MCF 10A (cell line): ENCODE measurements around the gene OSMR. TPM values are rescaled to one million over a fixed set of nuclear protein-coding genes. Genes with fewer than 3 reads are reported as not detected.

Experiments
- BruUV-seq: library from RNA; stranded (reverse); fragments of 400-500 nt; replicated peaks from 2 replicates; lab custom pipeline; 2021; lab: Mats Ljungman, UMichigan
- CTCF ChIA-PET: fragments of 300-600 bp; sonication (Branson Sonifier 250); formaldehyde crosslinking; extraction: SDS; loops from one replicate; lab custom pipeline; 2021; ENCODE audit warnings: antibody characterized with exemption, inconsistent platforms; lab: Yijun Ruan, JAX
- POLR2A ChIA-PET: fragments of 300-600, 350-650 bp; sonication (Branson Sonifier 250); formaldehyde crosslinking; extraction: SDS; loops from one replicate; lab custom pipeline; 2020; ENCODE audit warnings: antibody characterized with exemption, inconsistent platforms; lab: Yijun Ruan, JAX
- DNase-seq: peaks from one replicate; pipeline ENCODE4 v3.0.0-alpha.2; 2018; ENCODE audit not compliant: unreplicated experiment
- H3K27ac Mint-ChIP-seq: one replicate; pipeline ENCODE4 v1.8.0; 2022; ENCODE audit warnings: mild to moderate bottlenecking, low read depth, mixed read lengths; ENCODE audit not compliant: unreplicated experiment
- H3K27me3 Mint-ChIP-seq: one replicate; pipeline ENCODE4 v1.8.0; 2022; ENCODE audit warnings: mixed read lengths; ENCODE audit not compliant: insufficient read depth, unreplicated experiment
- H3K36me3 Mint-ChIP-seq: one replicate; pipeline ENCODE4 v1.8.0; 2022; ENCODE audit warnings: mild to moderate bottlenecking, moderate library complexity, mixed read lengths; ENCODE audit not compliant: insufficient read depth, unreplicated experiment
- H3K4me1 Mint-ChIP-seq: one replicate; pipeline ENCODE4 v1.8.0; 2022; ENCODE audit warnings: mixed read lengths; ENCODE audit not compliant: insufficient read depth, unreplicated experiment
- H3K4me3 Mint-ChIP-seq: one replicate; pipeline ENCODE4 v1.8.0; 2022; ENCODE audit warnings: mild to moderate bottlenecking, moderate library complexity, mixed read lengths; ENCODE audit not compliant: unreplicated experiment
- H3K9me3 Mint-ChIP-seq: one replicate; pipeline ENCODE4 v1.8.0; 2022; ENCODE audit warnings: mixed read lengths; ENCODE audit not compliant: unreplicated experiment
- intact Hi-C: fragments of 100-400 bp; cut with micrococcal nuclease; formaldehyde crosslinking; loops from 2 replicates; pipeline ENCODE4 v1.14.1; 2022
- total RNA-seq: library from RNA; stranded (reverse); gene quantifications from 2 replicates; pipeline ENCODE4 v1.2.3, GENCODE V29; 2022
- TF ChIP-seq, protein P1 (sequence below): fragments of 200-600 bp; IDR thresholded peaks from one replicate; pipeline ENCODE4 v1.8.0; 2022; ENCODE audit warnings: antibody characterized with exemption, mild to moderate bottlenecking; ENCODE audit not compliant: unreplicated experiment

Gene OSMR
- total RNA-seq, 1 experiment from 2014 or later, result 89.1 TPM

DNA sequence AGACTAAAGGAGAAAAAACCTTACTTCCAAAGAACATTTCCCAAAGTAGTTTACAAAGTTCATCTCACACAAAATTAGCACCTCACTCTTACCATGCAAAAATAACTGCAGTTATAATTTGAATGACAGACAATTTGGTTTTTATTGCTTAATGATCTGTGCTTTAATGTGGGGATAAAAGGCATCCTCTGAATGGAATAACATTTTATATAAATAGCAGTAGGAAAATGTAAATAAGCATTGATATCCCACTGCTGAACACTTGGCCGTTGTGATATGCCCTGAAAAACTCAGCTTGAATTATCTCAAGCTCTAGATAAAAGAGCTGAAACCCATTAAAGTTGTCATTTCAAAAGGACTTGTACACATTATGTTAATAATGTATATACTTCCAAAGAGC is 93.2 kb downstream of the OSMR start:
- Mint-ChIP-seq H3K27me3 (no peaks in the 10 kb centered on the region), H3K9me3 (no peaks in the 10 kb centered on the region), H3K4me3 (no peak overlapping the region), H3K4me1 (no peaks in the 10 kb centered on the region), H3K36me3 (peaks cover 72% of the 10 kb centered on the region), H3K27ac (no peak overlapping the region)
- no TSS peak for BruUV-seq
- intact Hi-C loops, result no loop called here
- TF ChIP-seq, protein P1, sequence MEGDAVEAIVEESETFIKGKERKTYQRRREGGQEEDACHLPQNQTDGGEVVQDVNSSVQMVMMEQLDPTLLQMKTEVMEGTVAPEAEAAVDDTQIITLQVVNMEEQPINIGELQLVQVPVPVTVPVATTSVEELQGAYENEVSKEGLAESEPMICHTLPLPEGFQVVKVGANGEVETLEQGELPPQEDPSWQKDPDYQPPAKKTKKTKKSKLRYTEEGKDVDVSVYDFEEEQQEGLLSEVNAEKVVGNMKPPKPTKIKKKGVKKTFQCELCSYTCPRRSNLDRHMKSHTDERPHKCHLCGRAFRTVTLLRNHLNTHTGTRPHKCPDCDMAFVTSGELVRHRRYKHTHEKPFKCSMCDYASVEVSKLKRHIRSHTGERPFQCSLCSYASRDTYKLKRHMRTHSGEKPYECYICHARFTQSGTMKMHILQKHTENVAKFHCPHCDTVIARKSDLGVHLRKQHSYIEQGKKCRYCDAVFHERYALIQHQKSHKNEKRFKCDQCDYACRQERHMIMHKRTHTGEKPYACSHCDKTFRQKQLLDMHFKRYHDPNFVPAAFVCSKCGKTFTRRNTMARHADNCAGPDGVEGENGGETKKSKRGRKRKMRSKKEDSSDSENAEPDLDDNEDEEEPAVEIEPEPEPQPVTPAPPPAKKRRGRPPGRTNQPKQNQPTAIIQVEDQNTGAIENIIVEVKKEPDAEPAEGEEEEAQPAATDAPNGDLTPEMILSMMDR, result no peak
- DNase-seq, result no peak
- CTCF ChIA-PET, result no interaction called here
- POLR2A ChIA-PET, result no interaction called here

- TF ChIP-seq, protein P1, result no peak
- Mint-ChIP-seq H3K9me3 (no peaks in the 10 kb centered on the region), H3K27me3 (no peaks in the 10 kb centered on the region), H3K4me1 (no peaks in the 10 kb centered on the region), H3K4me3 (no peak overlapping the region), H3K27ac (no peak overlapping the region), H3K36me3 (peaks cover 71% of the 10 kb centered on the region)
- intact Hi-C loops, result no loop called here
- no peak for DNase-seq
- CTCF ChIA-PET, result no interaction called here
- POLR2A ChIA-PET, result interaction anchor here (0.5 kb wide), 1 partner anchor 214 kb away, joined by 3 read pairs; no protein-coding TSS in a partner anchor
- BruUV-seq, result no TSS peak
These were observed 94.5 kb downstream of the OSMR start for GRCh38 chr5:38940230-38940858.

DNA sequence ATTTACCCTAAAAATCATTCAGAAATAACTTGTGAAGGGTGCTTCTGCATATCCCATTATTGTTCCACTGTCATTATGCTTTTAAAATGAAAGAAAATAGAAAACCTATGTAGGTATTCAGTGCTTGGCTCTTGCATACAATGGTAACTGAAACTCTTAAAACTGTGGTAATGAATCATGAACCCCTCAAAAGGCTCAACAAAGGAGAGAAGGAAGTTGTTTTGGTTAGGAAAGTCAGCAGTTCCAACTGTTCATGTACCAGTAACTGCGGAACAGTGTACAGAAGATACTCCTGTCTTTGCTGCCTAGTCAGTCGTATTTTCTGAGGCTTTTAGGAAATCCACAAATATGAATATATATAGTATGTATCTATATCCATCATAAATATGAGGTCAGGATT is 96.1 kb downstream of the OSMR start:
- BruUV-seq, result no TSS peak
- Mint-ChIP-seq H3K9me3 (no peaks in the 10 kb centered on the region), H3K27ac (no peak overlapping the region), H3K4me3 (no peak overlapping the region), H3K27me3 (no peaks in the 10 kb centered on the region), H3K4me1 (no peaks in the 10 kb centered on the region), H3K36me3 (peaks cover 76% of the 10 kb centered on the region)
- intact Hi-C loops, result no loop called here
- POLR2A ChIA-PET, result no interaction called here
- no peak for DNase-seq
- TF ChIP-seq, protein P1, result no peak
- CTCF ChIA-PET, result no interaction called here

DNA sequence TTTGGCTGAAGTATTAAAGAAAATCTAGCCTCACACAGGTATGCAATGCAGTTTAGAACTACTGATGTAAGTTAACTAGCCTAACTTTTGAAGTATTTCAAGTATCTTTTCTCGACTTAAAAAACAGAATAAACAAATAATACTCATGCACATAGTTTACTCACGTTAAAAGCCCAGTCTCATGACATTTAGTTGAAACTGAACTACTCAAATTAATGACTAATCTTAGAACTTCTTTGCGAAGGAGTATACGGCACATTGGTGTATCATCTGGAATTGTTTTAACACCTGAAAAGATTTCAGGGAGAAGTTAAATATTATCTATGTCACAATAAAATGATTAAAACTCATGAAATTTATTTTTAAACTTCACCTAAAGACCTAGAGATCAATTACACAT is 98.5 kb downstream of the OSMR start:
- TF ChIP-seq, protein P1, result no peak
- Mint-ChIP-seq H3K4me3 (no peak overlapping the region), H3K27ac (no peak overlapping the region), H3K9me3 (no peaks in the 10 kb centered on the region), H3K27me3 (no peaks in the 10 kb centered on the region), H3K4me1 (no peaks in the 10 kb centered on the region), H3K36me3 (peaks cover 62% of the 10 kb centered on the region)
- ChIA-PET CTCF (interaction anchor here (0.5 kb wide), 1 partner anchor 15 kb away, joined by 3 read pairs; no protein-coding TSS in a partner anchor), POLR2A (no interaction called here)
- DNase-seq, result no peak
- intact Hi-C loops, result no loop called here
- no TSS peak for BruUV-seq
